WTC11 (cell line): ENCODE measurements around the gene NIF3L1. TPM values are rescaled to one million over a fixed set of nuclear protein-coding genes. Genes with fewer than 3 reads are reported as not detected.
A peak's percentile ranks its signal among the peaks of the same experiment; 100 is the strongest.

Experiments
- CBFB ChIP-seq: sonication (generic); formaldehyde crosslinking; IDR thresholded peaks from 2 replicates; pipeline ENCODE4 v1.8.1; 2022; ENCODE audit warnings: mild to moderate bottlenecking, low read depth, missing genetic modification reagents
- EMX1 ChIP-seq: fragments of 250-450 bp; sonication (Bioruptor Pico); IDR thresholded peaks from 2 replicates; pipeline ENCODE4 v1.8.0; 2021; ENCODE audit warnings: mild to moderate bottlenecking
- GABPB1 ChIP-seq: sonication (generic); formaldehyde crosslinking; IDR thresholded peaks from 2 replicates; pipeline ENCODE4 v1.8.1; 2023; ENCODE audit warnings: mild to moderate bottlenecking, missing genetic modification reagents
- RELA ChIP-seq: sonication (generic); formaldehyde crosslinking; IDR thresholded peaks from 2 replicates; pipeline ENCODE4 v1.8.1; 2022; ENCODE audit warnings: missing genetic modification reagents, mild to moderate bottlenecking, borderline replicate concordance
- SMAD4 ChIP-seq: sonication (generic); formaldehyde crosslinking; IDR thresholded peaks from 2 replicates; pipeline ENCODE4 v1.8.0; 2022; ENCODE audit warnings: mild to moderate bottlenecking, missing genetic modification reagents
- total RNA-seq: library from RNA; stranded (reverse); gene quantifications from 3 replicates; pipeline ENCODE4 v1.2.3, GENCODE V29; 2021
- TF ChIP-seq, protein P1 (sequence below): sonication (generic); formaldehyde crosslinking; IDR thresholded peaks from 2 replicates; pipeline ENCODE4 v1.8.0; 2022; ENCODE audit warnings: mild to moderate bottlenecking, missing genetic modification reagents
- TF ChIP-seq, protein P2 (sequence below): fragments of 200-600 bp; IDR thresholded peaks from 2 replicates; pipeline ENCODE4 v1.8.0; 2022; ENCODE audit warnings: antibody characterized with exemption
- TF ChIP-seq, protein P3 (sequence below): sonication (generic); formaldehyde crosslinking; IDR thresholded peaks from 2 replicates; pipeline ENCODE4 v1.8.0; 2022; ENCODE audit warnings: mild to moderate bottlenecking, missing genetic modification reagents
- TF ChIP-seq, protein P4 (sequence below): sonication (generic); formaldehyde crosslinking; IDR thresholded peaks from 2 replicates; pipeline ENCODE4 v1.8.0; 2023; ENCODE audit warnings: mild to moderate bottlenecking, missing genetic modification reagents
- TF ChIP-seq, protein P5 (sequence below): fragments of 250-450 bp; sonication (Bioruptor Pico); conservative IDR thresholded peaks from 2 replicates; pipeline ENCODE4 v1.9.0; 2021; ENCODE audit warnings: mild to moderate bottlenecking
- TF ChIP-seq, protein P6 (sequence below): sonication (generic); formaldehyde crosslinking; IDR thresholded peaks from 2 replicates; pipeline ENCODE4 v1.8.1; 2022; ENCODE audit warnings: mild to moderate bottlenecking, missing genetic modification reagents, moderate library complexity, borderline replicate concordance
- TF ChIP-seq, protein P7 (sequence below): sonication (generic); formaldehyde crosslinking; conservative IDR thresholded peaks from 2 replicates; pipeline ENCODE4 v1.8.1; 2022; ENCODE audit warnings: mild to moderate bottlenecking, missing genetic modification reagents
- TF ChIP-seq, protein P8 (sequence below): sonication (generic); formaldehyde crosslinking; IDR thresholded peaks from 2 replicates; pipeline ENCODE4 v1.8.1; 2022; ENCODE audit warnings: missing genetic modification reagents, borderline replicate concordance

NIF3L1 gene
- total RNA-seq, 1 experiment from 2014 or later, result 49.1 TPM

DNA sequence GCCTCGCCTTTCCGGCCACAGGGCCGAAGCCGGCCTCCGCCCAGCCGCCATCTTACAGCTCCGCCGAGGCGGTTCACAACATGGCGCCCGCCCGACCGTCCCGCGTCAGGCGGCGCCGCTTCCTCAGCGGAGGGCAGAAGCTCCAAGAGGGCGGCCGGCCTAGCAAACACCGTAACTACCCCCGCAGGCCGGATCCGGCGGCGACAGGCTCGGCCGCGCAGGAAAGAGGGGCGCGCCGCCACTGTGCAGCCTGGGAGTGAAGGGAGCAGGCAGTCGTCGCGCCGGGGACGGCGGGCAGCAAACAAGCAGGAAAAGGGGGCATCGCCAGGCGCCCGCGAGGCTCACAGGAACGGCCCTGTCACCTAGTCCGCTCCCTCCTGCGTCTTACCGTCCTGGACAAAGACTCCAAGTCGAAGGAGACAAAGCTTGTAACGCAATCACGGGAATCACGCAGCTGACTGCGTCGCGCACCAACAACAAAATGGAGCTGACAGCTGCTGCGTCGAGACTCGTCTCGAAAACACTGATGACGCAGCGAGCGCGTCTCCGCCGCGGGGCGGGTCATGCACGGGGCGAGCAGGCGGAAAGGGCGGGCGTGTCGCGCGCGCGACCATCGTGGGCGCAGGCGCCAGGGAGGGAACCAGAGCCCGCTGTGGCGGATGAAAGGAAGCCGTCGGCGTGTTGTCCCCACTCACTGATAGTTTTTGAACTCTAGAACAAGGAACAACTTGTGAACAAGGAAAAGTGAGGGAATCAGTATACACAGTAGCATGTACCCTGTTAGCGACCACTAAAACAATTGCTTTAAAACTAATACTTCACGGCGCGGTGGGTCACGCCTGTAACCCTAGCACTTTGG is 24.8 kb upstream of the NIF3L1 start, which contains the start of gene CLK1 (continued):
- TF ChIP-seq, protein P1, sequence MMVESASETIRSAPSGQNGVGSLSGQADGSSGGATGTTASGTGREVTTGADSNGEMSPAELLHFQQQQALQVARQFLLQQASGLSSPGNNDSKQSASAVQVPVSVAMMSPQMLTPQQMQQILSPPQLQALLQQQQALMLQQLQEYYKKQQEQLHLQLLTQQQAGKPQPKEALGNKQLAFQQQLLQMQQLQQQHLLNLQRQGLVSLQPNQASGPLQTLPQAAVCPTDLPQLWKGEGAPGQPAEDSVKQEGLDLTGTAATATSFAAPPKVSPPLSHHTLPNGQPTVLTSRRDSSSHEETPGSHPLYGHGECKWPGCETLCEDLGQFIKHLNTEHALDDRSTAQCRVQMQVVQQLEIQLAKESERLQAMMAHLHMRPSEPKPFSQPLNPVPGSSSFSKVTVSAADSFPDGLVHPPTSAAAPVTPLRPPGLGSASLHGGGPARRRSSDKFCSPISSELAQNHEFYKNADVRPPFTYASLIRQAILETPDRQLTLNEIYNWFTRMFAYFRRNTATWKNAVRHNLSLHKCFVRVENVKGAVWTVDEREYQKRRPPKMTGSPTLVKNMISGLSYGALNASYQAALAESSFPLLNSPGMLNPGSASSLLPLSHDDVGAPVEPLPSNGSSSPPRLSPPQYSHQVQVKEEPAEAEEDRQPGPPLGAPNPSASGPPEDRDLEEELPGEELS (CRISPR knock-in tag), result peak; percentile 68
- no peak for TF ChIP-seq EMX1 (CRISPR knock-in tag)
- TF ChIP-seq CBFB (CRISPR knock-in tag), result 0 out of 2 replicates have a peak, but pooled peaks have one; percentile 74
- TF ChIP-seq GABPB1 (CRISPR knock-in tag), result peak; percentile 88
- TF ChIP-seq, protein P2, sequence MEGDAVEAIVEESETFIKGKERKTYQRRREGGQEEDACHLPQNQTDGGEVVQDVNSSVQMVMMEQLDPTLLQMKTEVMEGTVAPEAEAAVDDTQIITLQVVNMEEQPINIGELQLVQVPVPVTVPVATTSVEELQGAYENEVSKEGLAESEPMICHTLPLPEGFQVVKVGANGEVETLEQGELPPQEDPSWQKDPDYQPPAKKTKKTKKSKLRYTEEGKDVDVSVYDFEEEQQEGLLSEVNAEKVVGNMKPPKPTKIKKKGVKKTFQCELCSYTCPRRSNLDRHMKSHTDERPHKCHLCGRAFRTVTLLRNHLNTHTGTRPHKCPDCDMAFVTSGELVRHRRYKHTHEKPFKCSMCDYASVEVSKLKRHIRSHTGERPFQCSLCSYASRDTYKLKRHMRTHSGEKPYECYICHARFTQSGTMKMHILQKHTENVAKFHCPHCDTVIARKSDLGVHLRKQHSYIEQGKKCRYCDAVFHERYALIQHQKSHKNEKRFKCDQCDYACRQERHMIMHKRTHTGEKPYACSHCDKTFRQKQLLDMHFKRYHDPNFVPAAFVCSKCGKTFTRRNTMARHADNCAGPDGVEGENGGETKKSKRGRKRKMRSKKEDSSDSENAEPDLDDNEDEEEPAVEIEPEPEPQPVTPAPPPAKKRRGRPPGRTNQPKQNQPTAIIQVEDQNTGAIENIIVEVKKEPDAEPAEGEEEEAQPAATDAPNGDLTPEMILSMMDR, result no peak
- TF ChIP-seq, protein P3, sequence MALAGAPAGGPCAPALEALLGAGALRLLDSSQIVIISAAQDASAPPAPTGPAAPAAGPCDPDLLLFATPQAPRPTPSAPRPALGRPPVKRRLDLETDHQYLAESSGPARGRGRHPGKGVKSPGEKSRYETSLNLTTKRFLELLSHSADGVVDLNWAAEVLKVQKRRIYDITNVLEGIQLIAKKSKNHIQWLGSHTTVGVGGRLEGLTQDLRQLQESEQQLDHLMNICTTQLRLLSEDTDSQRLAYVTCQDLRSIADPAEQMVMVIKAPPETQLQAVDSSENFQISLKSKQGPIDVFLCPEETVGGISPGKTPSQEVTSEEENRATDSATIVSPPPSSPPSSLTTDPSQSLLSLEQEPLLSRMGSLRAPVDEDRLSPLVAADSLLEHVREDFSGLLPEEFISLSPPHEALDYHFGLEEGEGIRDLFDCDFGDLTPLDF (CRISPR knock-in tag), result peak; percentile 33; the same call in 1 of the 2 replicates
- no peak for TF ChIP-seq SMAD4
- TF ChIP-seq, protein P4, sequence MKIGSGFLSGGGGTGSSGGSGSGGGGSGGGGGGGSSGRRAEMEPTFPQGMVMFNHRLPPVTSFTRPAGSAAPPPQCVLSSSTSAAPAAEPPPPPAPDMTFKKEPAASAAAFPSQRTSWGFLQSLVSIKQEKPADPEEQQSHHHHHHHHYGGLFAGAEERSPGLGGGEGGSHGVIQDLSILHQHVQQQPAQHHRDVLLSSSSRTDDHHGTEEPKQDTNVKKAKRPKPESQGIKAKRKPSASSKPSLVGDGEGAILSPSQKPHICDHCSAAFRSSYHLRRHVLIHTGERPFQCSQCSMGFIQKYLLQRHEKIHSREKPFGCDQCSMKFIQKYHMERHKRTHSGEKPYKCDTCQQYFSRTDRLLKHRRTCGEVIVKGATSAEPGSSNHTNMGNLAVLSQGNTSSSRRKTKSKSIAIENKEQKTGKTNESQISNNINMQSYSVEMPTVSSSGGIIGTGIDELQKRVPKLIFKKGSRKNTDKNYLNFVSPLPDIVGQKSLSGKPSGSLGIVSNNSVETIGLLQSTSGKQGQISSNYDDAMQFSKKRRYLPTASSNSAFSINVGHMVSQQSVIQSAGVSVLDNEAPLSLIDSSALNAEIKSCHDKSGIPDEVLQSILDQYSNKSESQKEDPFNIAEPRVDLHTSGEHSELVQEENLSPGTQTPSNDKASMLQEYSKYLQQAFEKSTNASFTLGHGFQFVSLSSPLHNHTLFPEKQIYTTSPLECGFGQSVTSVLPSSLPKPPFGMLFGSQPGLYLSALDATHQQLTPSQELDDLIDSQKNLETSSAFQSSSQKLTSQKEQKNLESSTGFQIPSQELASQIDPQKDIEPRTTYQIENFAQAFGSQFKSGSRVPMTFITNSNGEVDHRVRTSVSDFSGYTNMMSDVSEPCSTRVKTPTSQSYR (CRISPR knock-in tag), result no peak
- peak; percentile 62 for TF ChIP-seq RELA
- TF ChIP-seq, protein P5, sequence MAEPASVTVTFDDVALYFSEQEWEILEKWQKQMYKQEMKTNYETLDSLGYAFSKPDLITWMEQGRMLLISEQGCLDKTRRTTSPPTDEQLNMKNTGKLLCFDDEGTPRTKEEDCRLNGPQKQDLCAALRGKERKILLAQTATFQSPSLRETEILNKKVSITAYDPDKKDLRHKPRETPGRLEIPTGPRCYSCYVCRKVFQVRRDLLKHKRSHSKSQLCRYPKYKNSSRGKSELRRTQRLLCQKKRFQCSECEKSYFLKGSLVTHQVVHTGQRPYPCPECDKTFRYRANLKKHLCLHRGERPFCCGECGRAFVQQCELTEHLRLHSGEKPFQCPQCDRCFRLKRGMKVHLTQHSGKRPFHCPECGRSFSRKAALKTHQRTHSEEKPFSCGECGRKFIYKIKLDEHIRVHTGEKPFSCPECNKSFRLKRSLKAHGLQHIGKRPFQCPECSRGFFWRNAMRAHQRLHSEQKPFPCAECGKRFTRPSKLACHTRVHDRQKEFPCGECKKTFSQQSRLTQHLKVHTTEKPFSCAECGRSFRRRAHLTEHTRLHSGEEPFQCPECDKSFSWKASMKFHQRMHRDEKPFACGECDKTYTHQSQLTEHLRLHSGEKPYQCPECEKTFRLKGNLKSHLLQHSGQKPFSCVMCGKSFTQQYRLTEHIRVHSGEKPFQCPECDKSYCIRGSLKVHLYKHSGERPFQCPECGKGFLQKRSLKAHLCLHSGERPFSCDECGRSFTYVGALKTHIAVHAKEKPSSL (CRISPR knock-in tag), result no peak
- TF ChIP-seq, protein P6, sequence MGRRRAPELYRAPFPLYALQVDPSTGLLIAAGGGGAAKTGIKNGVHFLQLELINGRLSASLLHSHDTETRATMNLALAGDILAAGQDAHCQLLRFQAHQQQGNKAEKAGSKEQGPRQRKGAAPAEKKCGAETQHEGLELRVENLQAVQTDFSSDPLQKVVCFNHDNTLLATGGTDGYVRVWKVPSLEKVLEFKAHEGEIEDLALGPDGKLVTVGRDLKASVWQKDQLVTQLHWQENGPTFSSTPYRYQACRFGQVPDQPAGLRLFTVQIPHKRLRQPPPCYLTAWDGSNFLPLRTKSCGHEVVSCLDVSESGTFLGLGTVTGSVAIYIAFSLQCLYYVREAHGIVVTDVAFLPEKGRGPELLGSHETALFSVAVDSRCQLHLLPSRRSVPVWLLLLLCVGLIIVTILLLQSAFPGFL (CRISPR knock-in tag), result peak; percentile 88; the same call in 1 of the 2 replicates
- TF ChIP-seq, protein P7, sequence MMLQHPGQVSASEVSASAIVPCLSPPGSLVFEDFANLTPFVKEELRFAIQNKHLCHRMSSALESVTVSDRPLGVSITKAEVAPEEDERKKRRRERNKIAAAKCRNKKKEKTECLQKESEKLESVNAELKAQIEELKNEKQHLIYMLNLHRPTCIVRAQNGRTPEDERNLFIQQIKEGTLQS, result no peak
- TF ChIP-seq, protein P8, sequence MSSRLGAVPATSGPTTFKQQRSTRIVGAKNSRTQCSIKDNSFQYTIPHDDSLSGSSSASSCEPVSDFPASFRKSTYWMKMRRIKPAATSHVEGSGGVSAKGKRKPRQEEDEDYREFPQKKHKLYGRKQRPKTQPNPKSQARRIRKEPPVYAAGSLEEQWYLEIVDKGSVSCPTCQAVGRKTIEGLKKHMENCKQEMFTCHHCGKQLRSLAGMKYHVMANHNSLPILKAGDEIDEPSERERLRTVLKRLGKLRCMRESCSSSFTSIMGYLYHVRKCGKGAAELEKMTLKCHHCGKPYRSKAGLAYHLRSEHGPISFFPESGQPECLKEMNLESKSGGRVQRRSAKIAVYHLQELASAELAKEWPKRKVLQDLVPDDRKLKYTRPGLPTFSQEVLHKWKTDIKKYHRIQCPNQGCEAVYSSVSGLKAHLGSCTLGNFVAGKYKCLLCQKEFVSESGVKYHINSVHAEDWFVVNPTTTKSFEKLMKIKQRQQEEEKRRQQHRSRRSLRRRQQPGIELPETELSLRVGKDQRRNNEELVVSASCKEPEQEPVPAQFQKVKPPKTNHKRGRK (CRISPR knock-in tag), result no peak
- TF ChIP-seq, all 79 proteins: peak for 31
